Measurements from ENCODE around the gene DCTD.

- TF ChIP-seq CTCF (IDR thresholded peaks at IDR 0.05) = no peak
- no peak for TF ChIP-seq POLR2AphosphoS5 (IDR thresholded peaks at IDR 0.05)
- TF ChIP-seq POLR2A (IDR thresholded peaks at IDR 0.05) = no peak
- no peak for TF ChIP-seq EP300 (IDR thresholded peaks at IDR 0.05)
These were observed 53.7 kb downstream of the DCTD start for GRCh38 chr4:182863501-182863900.
